Suppressor macrophage (primary cell): ENCODE measurements around the gene PXT1.

Experiments
- DNase-seq, 4 experiments: peaks; one replicate each; pipeline ENCODE4 v3.0.0-alpha.2; 2020 to 2022

The PXT1 gene

DNA sequence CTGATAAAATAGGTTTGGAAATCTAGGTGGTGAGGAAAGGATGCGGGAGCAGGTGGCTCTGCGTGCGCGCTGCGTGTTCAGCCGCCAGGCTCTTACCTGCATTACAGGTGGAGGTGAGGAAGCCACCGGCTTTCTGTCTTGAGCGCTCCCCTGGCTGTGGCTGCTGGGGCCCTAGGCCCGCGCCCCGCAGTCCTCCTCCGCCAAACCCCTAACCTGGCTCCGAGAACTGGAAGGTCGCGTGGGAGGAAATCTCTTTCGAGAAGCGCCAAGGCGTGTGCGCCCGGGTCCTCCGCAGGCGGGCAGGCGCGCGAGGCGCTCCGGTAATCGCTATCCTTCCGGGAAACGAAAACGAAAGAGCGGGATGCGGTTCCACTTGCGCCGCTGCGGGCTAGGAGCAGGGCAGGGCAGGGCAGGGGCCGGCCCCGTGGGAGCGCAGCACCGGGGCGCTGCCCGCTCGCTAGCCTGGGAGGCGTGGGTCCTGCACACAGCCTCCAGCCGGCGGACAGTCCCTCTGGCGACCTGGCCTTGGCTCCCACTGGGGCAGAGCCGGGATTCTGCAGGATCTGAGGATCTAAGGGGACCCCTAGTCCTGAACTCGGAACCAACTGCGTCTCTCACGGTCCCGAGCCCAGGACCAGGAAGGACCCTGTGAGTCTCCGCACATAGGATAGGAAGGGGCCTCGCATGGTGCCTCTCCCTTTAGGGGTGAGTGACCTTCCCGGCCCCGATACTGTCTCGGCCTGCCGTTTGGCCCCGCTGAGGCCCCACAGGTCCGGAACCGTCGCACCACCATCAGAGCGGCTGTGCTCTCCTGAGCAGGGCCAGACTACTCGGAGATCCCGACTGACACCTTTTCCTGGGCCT is 55.0 kb downstream of the PXT1 start, which contains the start of gene ETV7:
TSS of gene ETV7 (minus strand) at position 230 of the 864 bp plus-strand sequence. CDS start at position 102, 128 bp downstream.
- peak; percentile 39 to 70 (median 56) for DNase-seq

- DNase-seq, result peak; percentile 17 to 51 (median 38)
Observed at GRCh38 chr6:36386495-36387439, 55.9 kb downstream of the PXT1 start.

- no peak for DNase-seq
Observed at GRCh38 chr6:36384095-36384494, 58.6 kb downstream of the PXT1 start.

DNA sequence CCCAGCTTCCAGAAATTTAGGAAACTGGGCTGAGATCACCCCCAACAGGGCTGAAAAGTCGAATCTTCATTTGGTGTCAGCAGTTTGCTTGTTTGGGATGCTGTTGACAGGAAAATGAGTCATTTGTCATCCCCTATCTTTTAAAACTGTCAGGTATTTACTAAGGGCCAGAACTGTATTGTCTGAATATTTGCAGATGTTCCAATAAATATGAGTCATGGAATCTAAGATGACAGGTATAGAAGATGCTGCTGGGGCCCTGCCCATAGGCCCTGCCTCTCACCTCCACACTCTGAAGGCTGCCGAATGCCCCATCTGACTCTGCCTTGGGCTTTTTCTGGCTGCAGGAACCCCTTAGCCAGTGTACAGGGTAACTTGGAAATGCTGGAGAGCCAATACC is 59.0 kb downstream of the PXT1 start:
- no peak for DNase-seq

- DNase-seq, result no peak
Observed at GRCh38 chr6:36382976-36383375, 59.7 kb downstream of the PXT1 start.

- no peak for DNase-seq
Observed at GRCh38 chr6:36381502-36382389, 60.9 kb downstream of the PXT1 start.

GRCh38 chr6:36380166-36380565 is 62.5 kb downstream of the PXT1 start:
- no peak for DNase-seq

DNA sequence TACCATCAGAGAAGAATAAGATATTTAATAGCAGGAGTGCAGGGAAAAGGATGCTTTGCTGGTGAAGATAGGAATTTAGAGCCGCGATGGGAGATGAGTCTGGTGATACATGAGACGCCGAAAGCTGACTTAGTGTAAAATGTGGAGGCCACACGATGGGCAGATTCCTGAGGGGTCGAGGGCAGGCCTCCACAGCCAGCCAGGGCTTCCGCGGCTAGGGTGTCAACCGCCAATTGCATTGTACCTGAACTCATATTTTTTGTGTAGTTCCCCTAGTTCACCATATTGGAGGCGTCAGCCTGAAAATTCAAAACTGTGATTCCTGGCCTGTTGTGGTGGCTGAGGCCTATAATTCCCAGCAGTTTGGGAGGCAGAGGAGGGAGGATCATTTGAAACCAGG is 63.7 kb downstream of the PXT1 start:
- DNase-seq, result no peak

GRCh38 chr6:36378243-36378920 is 64.3 kb downstream of the PXT1 start:
- DNase-seq, result no peak

DNA sequence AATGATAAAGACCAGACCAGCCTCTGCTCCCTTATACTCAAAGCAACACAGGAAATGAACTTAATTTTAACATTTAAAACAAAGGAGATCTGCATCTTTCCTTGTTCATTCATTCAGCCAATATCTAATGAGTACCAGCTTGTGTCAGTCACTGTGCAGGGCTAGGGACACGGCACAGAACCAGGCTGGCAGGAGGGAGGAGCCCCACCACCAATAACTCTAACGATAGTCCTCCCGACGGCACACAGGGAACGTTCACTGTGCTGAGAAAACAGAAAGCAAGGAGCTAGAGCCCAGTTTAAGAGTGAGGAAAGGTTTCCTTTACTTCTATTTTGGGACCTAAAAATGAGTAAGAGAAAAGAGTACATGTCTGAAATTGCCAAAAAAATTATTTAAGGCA is 65.1 kb downstream of the PXT1 start:
- DNase-seq, result no peak

- no peak for DNase-seq
Observed at GRCh38 chr6:36376742-36377141, 65.9 kb downstream of the PXT1 start.

DNA sequence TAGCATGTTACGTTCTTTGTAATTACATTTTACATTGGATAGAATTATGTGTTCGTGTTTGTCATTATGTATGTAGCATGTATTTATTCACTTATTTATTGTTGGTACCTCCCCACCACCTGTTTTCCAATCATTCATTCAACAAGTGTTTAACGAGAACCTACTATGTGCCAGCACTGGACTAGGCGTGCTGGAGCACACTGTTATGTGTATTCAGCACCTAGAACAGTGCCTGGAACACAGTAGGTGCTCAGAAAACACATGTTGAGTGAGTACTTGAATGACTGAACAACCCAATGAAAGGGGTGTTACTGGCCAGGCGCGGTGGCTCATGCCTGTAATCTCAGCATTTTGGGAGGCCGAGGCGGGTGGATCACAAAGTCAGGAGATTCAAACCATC is 66.5 kb downstream of the PXT1 start:
- no peak for DNase-seq

GRCh38 chr6:36375644-36376155 is 67.0 kb downstream of the PXT1 start:
- DNase-seq, result no peak

GRCh38 chr6:36374972-36375371 is 67.7 kb downstream of the PXT1 start:
- DNase-seq, result no peak

GRCh38 chr6:36374194-36374593 is 68.5 kb downstream of the PXT1 start:
- no peak for DNase-seq

- no peak for DNase-seq
Observed at GRCh38 chr6:36373368-36374019, 69.2 kb downstream of the PXT1 start.

GRCh38 chr6:36372088-36372487 is 70.6 kb downstream of the PXT1 start:
- no peak for DNase-seq

GRCh38 chr6:36371211-36371610 is 71.4 kb downstream of the PXT1 start:
- no peak for DNase-seq

- DNase-seq, result no peak
Observed at GRCh38 chr6:36370638-36371037, 72.0 kb downstream of the PXT1 start.

DNA sequence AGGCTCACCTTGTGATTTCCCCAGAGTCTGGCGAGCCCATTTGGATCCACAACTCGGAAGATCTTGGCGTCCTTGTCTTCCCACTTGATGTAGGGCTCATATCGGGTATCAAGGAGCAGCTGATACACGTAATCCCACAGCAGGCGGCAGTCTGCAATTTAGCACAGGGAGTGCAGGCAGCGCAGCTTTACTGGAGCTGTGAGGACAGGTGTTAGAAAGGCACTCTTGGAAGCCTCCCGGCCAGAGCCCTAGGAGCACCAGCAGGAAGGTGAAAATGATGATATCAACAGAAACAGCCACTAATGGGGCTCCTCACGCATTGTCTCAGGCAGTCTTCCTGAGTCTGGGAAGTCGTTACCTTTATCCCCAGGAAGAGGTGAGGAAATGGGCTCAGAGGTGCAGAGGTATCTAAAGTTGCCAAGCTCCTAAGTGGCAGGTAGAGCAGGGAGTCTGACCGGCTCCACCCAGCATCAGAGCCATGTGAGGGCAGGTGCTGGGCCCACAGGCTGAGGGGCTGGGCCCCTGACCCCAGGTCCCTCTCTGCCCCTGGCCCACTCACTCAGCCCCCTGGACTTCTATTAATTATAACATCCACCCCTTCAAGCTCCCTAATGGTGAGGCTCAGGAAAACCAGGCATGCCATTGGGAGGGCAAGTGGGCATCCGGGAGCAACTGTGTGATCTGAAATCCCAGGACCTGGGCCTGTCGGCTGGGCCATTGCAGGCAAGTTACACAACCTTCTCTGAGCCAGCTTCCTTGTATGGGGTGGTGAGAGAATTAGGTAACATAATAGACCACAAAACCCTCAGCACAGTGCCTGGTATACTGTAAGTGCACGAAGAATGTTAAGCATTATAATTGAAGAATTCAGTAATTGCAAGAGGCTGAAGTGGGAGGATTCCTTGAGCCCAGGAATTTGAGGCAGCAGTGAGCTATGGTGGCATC is 73.5 kb downstream of the PXT1 start:
- DNase-seq, result peak; percentile 67 to 86 (median 82)
